HCT116 (cell line): ENCODE data around the gene OPCML.

ENCODE experiments used
- ATF3 ChIP-seq: IDR thresholded peaks from 2 replicates; pipeline ENCODE4 v1.6.1; 2012
- CTCF ChIP-seq, 3 experiments: fragments of 200-600 bp in 1 of 3; sonication (generic) in 1 of 3; IDR thresholded peaks in 2 of 3; conservative IDR thresholded peaks in 1 of 3; 2 replicates each; pipeline ENCODE4 v1.5.1; 2012 to 2017; ENCODE audit warnings: low read depth in 2 of 3, low read length in 2 of 3, antibody characterized with exemption in 1 of 3, borderline replicate concordance in 1 of 3, control low read depth in 1 of 3, mild to moderate bottlenecking in 1 of 3, mixed read lengths in 1 of 3, mixed run types in 1 of 3, moderate library complexity in 1 of 3; ENCODE audit not compliant: insufficient read depth in 1 of 3
- EZH2 ChIP-seq: fragments of 200-600 bp; sonication (generic); IDR thresholded peaks from 2 replicates; pipeline ENCODE4 v1.6.1; 2017; ENCODE audit warnings: antibody characterized with exemption, mixed run types
- JUND ChIP-seq: IDR thresholded peaks from 2 replicates; pipeline ENCODE4 v1.6.1; 2012
- MAX ChIP-seq: IDR thresholded peaks from 2 replicates; pipeline ENCODE4 v1.6.1; 2012
- POLR2A ChIP-seq: IDR thresholded peaks from 2 replicates; pipeline ENCODE4 v1.7.0; 2011; ENCODE audit warnings: borderline replicate concordance; ENCODE audit not compliant: insufficient read depth, insufficient read length; ENCODE audit errors: extremely low read depth
- SIN3A ChIP-seq: IDR thresholded peaks from 2 replicates; pipeline ENCODE4 v1.6.1; 2012; ENCODE audit warnings: low read depth
- TCF7L2 ChIP-seq: IDR thresholded peaks from 2 replicates; pipeline ENCODE4 v1.7.0; 2011; ENCODE audit warnings: borderline replicate concordance, inconsistent platforms; ENCODE audit not compliant: insufficient read depth, insufficient read length; ENCODE audit errors: extremely low read depth
- YY1 ChIP-seq: IDR thresholded peaks from 2 replicates; pipeline ENCODE4 v1.6.1; 2011; ENCODE audit warnings: low read length, low read depth, moderate library complexity, mild to moderate bottlenecking; ENCODE audit not compliant: insufficient replicate concordance; ENCODE audit errors: extremely low read depth
- ZNF274 ChIP-seq: fragments of 200-500 bp; sonication (Bioruptor generic); IDR thresholded peaks from 2 replicates; pipeline ENCODE4 v1.6.1; 2014; ENCODE audit warnings: mild to moderate bottlenecking, low read depth, low read length, inconsistent platforms
- TF ChIP-seq, protein P1 (sequence below): IDR thresholded peaks from 2 replicates; pipeline ENCODE4 v1.6.1; 2012; ENCODE audit warnings: low read depth

- TF ChIP-seq CTCF (IDR thresholded peaks at IDR 0.05 in 2 of 3, conservative IDR thresholded peaks at IDR 0.05 in 1 of 3; ENCODE audit: borderline replicate concordance in 1 of 3, insufficient read depth in 1 of 3, low read depth in 2 of 3, low read length in 2 of 3) (no peak), MAX (no peak), YY1 (no peak), SIN3A (no peak), ZNF274 (no peak), TCF7L2 (no peak), ATF3 (no peak), POLR2A (no peak), EZH2 (no peak), JUND (no peak)
- TF ChIP-seq, protein P1, sequence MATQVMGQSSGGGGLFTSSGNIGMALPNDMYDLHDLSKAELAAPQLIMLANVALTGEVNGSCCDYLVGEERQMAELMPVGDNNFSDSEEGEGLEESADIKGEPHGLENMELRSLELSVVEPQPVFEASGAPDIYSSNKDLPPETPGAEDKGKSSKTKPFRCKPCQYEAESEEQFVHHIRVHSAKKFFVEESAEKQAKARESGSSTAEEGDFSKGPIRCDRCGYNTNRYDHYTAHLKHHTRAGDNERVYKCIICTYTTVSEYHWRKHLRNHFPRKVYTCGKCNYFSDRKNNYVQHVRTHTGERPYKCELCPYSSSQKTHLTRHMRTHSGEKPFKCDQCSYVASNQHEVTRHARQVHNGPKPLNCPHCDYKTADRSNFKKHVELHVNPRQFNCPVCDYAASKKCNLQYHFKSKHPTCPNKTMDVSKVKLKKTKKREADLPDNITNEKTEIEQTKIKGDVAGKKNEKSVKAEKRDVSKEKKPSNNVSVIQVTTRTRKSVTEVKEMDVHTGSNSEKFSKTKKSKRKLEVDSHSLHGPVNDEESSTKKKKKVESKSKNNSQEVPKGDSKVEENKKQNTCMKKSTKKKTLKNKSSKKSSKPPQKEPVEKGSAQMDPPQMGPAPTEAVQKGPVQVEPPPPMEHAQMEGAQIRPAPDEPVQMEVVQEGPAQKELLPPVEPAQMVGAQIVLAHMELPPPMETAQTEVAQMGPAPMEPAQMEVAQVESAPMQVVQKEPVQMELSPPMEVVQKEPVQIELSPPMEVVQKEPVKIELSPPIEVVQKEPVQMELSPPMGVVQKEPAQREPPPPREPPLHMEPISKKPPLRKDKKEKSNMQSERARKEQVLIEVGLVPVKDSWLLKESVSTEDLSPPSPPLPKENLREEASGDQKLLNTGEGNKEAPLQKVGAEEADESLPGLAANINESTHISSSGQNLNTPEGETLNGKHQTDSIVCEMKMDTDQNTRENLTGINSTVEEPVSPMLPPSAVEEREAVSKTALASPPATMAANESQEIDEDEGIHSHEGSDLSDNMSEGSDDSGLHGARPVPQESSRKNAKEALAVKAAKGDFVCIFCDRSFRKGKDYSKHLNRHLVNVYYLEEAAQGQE: no peak
Observed at GRCh38 chr11:132858223-132858622, 674.1 kb downstream of the OPCML start.
